ENCODE data around the gene RPL34. TPM values are rescaled to one million over a fixed set of nuclear protein-coding genes. Genes with fewer than 3 reads are reported as not detected.

The RPL34 gene
- total and polyA plus RNA-seq, 2 of the 4 experiments (the other 2 are of a cell fraction), result 1,435 to 2,037 TPM

DNA sequence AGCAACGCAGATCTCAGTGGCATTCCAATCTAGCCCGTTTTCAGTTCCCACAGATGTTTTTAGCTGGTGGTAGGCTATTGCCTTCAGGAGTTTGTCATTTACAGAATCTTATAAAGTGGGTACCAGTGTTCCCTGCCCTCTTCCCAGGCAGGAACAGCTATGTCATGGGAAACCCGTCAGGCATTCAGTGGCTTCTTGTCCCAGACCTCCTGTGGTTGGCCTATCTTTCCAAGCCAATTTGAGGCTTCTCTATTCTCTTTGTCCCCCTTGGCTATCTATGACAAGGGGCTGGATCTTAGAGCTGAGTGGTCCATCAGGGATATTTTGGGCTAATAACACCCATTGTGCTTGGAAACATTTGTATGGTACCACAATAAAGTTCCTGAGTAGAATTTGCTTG is 33.6 kb upstream of the RPL34 start:
- ChIA-PET CTCF (no interaction called here), POLR2A (ENCODE audit: unreplicated experiment) (no interaction called here)
- H3K18ac ChIP-seq (ENCODE audit: low read depth, low read length), result no peak overlapping the region
- H2BK120ac ChIP-seq (ENCODE audit: low read depth, low read length), result no peak overlapping the region
- H2BK15ac ChIP-seq (ENCODE audit: low read depth, low read length), result no peak overlapping the region
- H3K4ac ChIP-seq (ENCODE audit: low read depth, low read length), result no peak overlapping the region
- 40% methylated on average over 1 of the region's 3 CpGs; no CpG with 5 or more reads in 1 of the 2 experiments for WGBS, 2 experiments (ENCODE audit: extremely low coverage in 2 of 2, insufficient read length in 1 of 2)
- no peak overlapping the region for H4K8ac ChIP-seq (ENCODE audit: low read depth in 2 of 2, low read length in 2 of 2)
- H3K9me3 ChIP-seq (ENCODE audit: control insufficient read depth, insufficient read depth, low read length), result no peaks in the 10 kb centered on the region
- H3K4me1 ChIP-seq (ENCODE audit: control insufficient read depth, insufficient read depth, low read length), result no peaks in the 10 kb centered on the region
- H3K36me3 ChIP-seq (ENCODE audit: control insufficient read depth, insufficient read depth, low read length), result no peaks in the 10 kb centered on the region
- H3K9me1 ChIP-seq (ENCODE audit: insufficient read depth, low read length), result no peaks in the 10 kb centered on the region
- no peak overlapping the region for H2AK9ac ChIP-seq (replicated peaks; ENCODE audit: low read depth, low read length, poor library complexity)
- H4K5ac ChIP-seq (ENCODE audit: low read depth, low read length), result no peak overlapping the region
- no peak overlapping the region for H3K9ac ChIP-seq (ENCODE audit: low read depth, low read length)
- no peak overlapping the region for H4K91ac ChIP-seq (ENCODE audit: insufficient read depth, low read depth, low read length)
- no peak overlapping the region for H2AK5ac ChIP-seq (ENCODE audit: low read depth, low read length)
- no peak overlapping the region for H2BK5ac ChIP-seq (ENCODE audit: low read depth, low read length, poor library complexity, severe bottlenecking)
- no peak overlapping the region for H3K23ac ChIP-seq (ENCODE audit: low read depth, low read length)
- ATAC-seq (ENCODE audit: low read depth) (no peak), DNase-seq (no peak)
- H3K27me3 ChIP-seq (ENCODE audit: control insufficient read depth, insufficient read depth, low read length), result peaks cover 2% of the 10 kb centered on the region; the same call in 1 of the 2 replicates
- TF ChIP-seq MAZ (IDR thresholded peaks at IDR 0.05; ENCODE audit: borderline replicate concordance, low read depth, low read length) (no peak), MAFK (IDR thresholded peaks at IDR 0.05; ENCODE audit: low read depth, low read length) (no peak), POLR2A (IDR thresholded peaks at IDR 0.05; ENCODE audit: low read depth, low read length) (no peak), NFE2L2 (IDR thresholded peaks at IDR 0.05; ENCODE audit: low read depth, low read length) (no peak), CHD1 (IDR thresholded peaks at IDR 0.05; ENCODE audit: low read depth, low read length) (no peak), SMC3 (IDR thresholded peaks at IDR 0.05; ENCODE audit: low read depth, low read length) (no peak)
- TF ChIP-seq, protein P1, sequence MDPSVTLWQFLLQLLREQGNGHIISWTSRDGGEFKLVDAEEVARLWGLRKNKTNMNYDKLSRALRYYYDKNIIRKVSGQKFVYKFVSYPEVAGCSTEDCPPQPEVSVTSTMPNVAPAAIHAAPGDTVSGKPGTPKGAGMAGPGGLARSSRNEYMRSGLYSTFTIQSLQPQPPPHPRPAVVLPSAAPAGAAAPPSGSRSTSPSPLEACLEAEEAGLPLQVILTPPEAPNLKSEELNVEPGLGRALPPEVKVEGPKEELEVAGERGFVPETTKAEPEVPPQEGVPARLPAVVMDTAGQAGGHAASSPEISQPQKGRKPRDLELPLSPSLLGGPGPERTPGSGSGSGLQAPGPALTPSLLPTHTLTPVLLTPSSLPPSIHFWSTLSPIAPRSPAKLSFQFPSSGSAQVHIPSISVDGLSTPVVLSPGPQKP (IDR thresholded peaks at IDR 0.05; ENCODE audit: borderline replicate concordance, low read depth, low read length), result no peak
- BruUV-seq (replicated peaks), result no TSS peak
- H3K14ac ChIP-seq (replicated peaks; ENCODE audit: low read depth, low read length), result no peak overlapping the region
- intact Hi-C loops (cut with micrococcal nuclease) (no loop called here), dilution Hi-C loops (cut with HindIII; ENCODE audit: low sequenced_read_pairs, unreplicated experiment) (no loop called here), in situ Hi-C loops (cut with MboI; ENCODE audit: low sequenced_read_pairs) (no loop called here)
- H2BK20ac ChIP-seq (ENCODE audit: low read depth, low read length), result no peak overlapping the region
- no peak overlapping the region for H2AFZ ChIP-seq (replicated peaks; ENCODE audit: low read length, poor library complexity)
- no peak overlapping the region for H3K27ac ChIP-seq (ENCODE audit: insufficient read depth, low read length)
- no peak overlapping the region for H3K4me2 ChIP-seq (ENCODE audit: low read depth, low read length)
- H3K79me1 ChIP-seq (ENCODE audit: low read depth in 1 of 2, low read length in 2 of 2), result no peaks in the 10 kb centered on the region
- H4K20me1 ChIP-seq (ENCODE audit: insufficient read depth, low read length), result no peaks in the 10 kb centered on the region
- H3K4me3 ChIP-seq (ENCODE audit: insufficient read depth, low read depth, low read length), result no peak overlapping the region
- no peak overlapping the region for H3K56ac ChIP-seq (ENCODE audit: extremely low read depth, insufficient read depth, low read length)

Data from IMR-90 (cell line).